Measurements from ENCODE around the gene RHBDL3.

- TF ChIP-seq POLR2A (IDR thresholded peaks at IDR 0.05; ENCODE audit: control extremely low read depth in 1 of 2, low read depth in 2 of 2, low read length in 2 of 2) = peak; percentile 94 to 97
- TF ChIP-seq JUN (IDR thresholded peaks at IDR 0.05; ENCODE audit: low read depth, low read length) = no peak
Measured at GRCh38 chr17:32349854-32350665, 84.4 kb downstream of the RHBDL3 start, which contains the start of gene ZNF207.
